Thyroid gland (tissue), 4 donors: ENCODE measurements around the gene IL33. TPM values are rescaled to one million over a fixed set of nuclear protein-coding genes. Genes with fewer than 3 reads are reported as not detected.

Experiments used
- DNase-seq, 2 donors: peaks; one replicate each; pipeline ENCODE4 v3.0.0-alpha.2; 2019
- H3K27ac ChIP-seq, 3 donors: fragments of 200-600 bp; sonication (generic); 1 replicate in 2 of 3; 2 replicates in 1 of 3; pipeline ENCODE4 v1.5.1; 2016 to 2019; ENCODE audit warnings: mild to moderate bottlenecking in 1 of 3, moderate library complexity in 1 of 3
- H3K27me3 ChIP-seq: fragments of 200-600 bp; sonication (generic); one replicate; pipeline ENCODE4 v1.5.1; 2019
- H3K36me3 ChIP-seq, 2 donors: fragments of 200-600 bp; sonication (generic); one replicate each; pipeline ENCODE4 v1.5.1; 2016 to 2019
- H3K4me1 ChIP-seq, 2 donors: fragments of 200-600 bp; sonication (generic); one replicate each; pipeline ENCODE4 v1.5.1; 2017 to 2019
- H3K4me3 ChIP-seq, 3 donors: fragments of 200-600 bp; sonication (generic); replicated peaks in 1 of 3; 1 replicate in 2 of 3; 2 replicates in 1 of 3; pipeline ENCODE4 v1.5.1; 2016; ENCODE audit warnings: mild to moderate bottlenecking in 1 of 3
- H3K9me3 ChIP-seq: fragments of 200-600 bp; sonication (generic); one replicate; pipeline ENCODE4 v1.5.1; 2017
- POLR2A ChIP-seq, 2 donors: fragments of 450-650 bp; IDR thresholded peaks; one replicate each; pipeline ENCODE4 v1.6.1; 2017; ENCODE audit warnings: antibody characterized with exemption in 2 of 2, mild to moderate bottlenecking in 2 of 2, moderate library complexity in 1 of 2
- WGBS, 2 donors: methylation state at CpG; one replicate each; pipeline ENCODE4 v1.1.5; 2017; 5-methylcytosine and 5-hydroxymethylcytosine counted together
- intact Hi-C: fragments of 100-400 bp; cut with DNase I; formaldehyde crosslinking; loops from one replicate; pipeline ENCODE4 v1.15.1; 2023
- total RNA-seq, 4 donors: library from RNA; depleted of rRNA; stranded (reverse); fragments of >200 nt; gene quantifications; one replicate each; pipeline ENCODE4 v1.2.3, GENCODE V29; 2016
- TF ChIP-seq, protein P1 (sequence below), 6 experiments: fragments of 200-600 bp in 3 of 6; fragments of 450-650 bp in 3 of 6; sonication (generic) in 3 of 6; IDR thresholded peaks; one replicate each; pipeline ENCODE4 v1.5.1; 2016 to 2019; ENCODE audit warnings: antibody characterized with exemption in 6 of 6, mild to moderate bottlenecking in 2 of 6, inconsistent platforms in 1 of 6, moderate library complexity in 1 of 6

The IL33 gene
- total RNA-seq, 4 donors from 2014 or later, result 15.7 to 33.9 (median 19.9) TPM

- Histone ChIP-seq H3K36me3 (no peaks in the 10 kb centered on the region), H3K27me3 (no peaks in the 10 kb centered on the region), H3K9me3 (no peaks in the 10 kb centered on the region), H3K27ac (no peak overlapping the region), H3K4me1 (no peaks in the 10 kb centered on the region), H3K4me3 (no peak overlapping the region)
- TF ChIP-seq POLR2A (IDR thresholded peaks at IDR 0.05), result no peak
- TF ChIP-seq, protein P1, sequence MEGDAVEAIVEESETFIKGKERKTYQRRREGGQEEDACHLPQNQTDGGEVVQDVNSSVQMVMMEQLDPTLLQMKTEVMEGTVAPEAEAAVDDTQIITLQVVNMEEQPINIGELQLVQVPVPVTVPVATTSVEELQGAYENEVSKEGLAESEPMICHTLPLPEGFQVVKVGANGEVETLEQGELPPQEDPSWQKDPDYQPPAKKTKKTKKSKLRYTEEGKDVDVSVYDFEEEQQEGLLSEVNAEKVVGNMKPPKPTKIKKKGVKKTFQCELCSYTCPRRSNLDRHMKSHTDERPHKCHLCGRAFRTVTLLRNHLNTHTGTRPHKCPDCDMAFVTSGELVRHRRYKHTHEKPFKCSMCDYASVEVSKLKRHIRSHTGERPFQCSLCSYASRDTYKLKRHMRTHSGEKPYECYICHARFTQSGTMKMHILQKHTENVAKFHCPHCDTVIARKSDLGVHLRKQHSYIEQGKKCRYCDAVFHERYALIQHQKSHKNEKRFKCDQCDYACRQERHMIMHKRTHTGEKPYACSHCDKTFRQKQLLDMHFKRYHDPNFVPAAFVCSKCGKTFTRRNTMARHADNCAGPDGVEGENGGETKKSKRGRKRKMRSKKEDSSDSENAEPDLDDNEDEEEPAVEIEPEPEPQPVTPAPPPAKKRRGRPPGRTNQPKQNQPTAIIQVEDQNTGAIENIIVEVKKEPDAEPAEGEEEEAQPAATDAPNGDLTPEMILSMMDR (IDR thresholded peaks at IDR 0.05), result no peak
- no peak for DNase-seq
- intact Hi-C loops, result no loop called here
These were observed 88.6 kb downstream of the IL33 start for GRCh38 chr9:6304232-6304631.

DNA sequence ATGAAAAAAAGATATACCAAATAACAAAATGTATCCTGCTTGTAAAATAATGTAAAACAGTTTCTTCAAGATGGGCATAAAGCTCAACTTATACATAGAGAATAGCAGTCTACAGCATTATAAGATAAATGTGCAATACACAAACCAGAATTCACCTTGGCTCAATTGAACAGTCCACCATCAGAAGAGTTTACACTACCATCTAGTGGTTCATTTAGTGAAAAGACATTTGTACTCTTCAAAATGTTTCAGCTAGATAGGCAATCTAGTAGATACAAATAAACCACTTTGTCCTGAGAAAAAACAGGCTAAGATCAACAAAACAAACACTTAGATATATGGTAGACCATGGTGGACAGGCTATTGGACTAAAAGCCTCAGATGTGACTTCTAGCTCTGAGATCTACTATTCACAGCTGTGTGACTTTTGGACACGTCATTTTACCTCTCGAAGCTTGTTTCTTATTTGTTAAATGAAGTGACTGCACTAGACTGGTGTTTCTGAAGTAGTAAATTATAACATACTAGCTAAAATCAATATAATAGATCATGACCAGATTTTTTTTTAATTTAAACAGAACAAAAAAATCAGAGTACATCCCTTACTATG, 90.5 kb downstream of the IL33 start:
- DNase-seq, result no peak
- 94 to 97% methylated on average over 2 of the region's 2 CpGs for WGBS, 2 donors
- H3K9me3 ChIP-seq, result no peaks in the 10 kb centered on the region
- intact Hi-C loops, result loop anchor here (2.0 to 5.0 kb wide), 3 partner anchors 109 to 419 kb away; no protein-coding TSS in a partner anchor
- H3K4me1 ChIP-seq, result no peaks in the 10 kb centered on the region
- H3K36me3 ChIP-seq, result no peaks in the 10 kb centered on the region
- no peak for TF ChIP-seq POLR2A (IDR thresholded peaks at IDR 0.05)
- TF ChIP-seq, protein P1 (IDR thresholded peaks at IDR 0.05), result peak; percentile 19 to 89 (median 60)
- no peak overlapping the region for H3K27ac ChIP-seq
- no peaks in the 10 kb centered on the region for H3K27me3 ChIP-seq
- H3K4me3 ChIP-seq, result no peak overlapping the region

Other genes starting within 250 kb of the IL33 start
- gene RANBP6, start 200.2 kb upstream of the IL33 start, total RNA-seq, result 10 to 100 TPM; 23.4 to 30.6 (median 24.4) TPM
- gene TPD52L3, start 112.6 kb downstream of the IL33 start, total RNA-seq, result under 1 TPM in 2 of 4 donors, not detected in 2; 0.27 to 0.33 TPM
- gene UHRF2, start 197.4 kb downstream of the IL33 start, total RNA-seq, result 100 to 1,000 TPM in 1 of 4 donors, 10 to 100 TPM in 3; 44.4 to 103 (median 74.8) TPM